Amniotic epithelial cell (primary cell): Measurements from ENCODE around the gene OR4C46.
"Not testable (repeated sequence)": the region's sequence is repeated elsewhere in the genome, so short reads cannot be mapped to it uniquely, and the experiment has no call there.

Source experiments
- DNase-seq: peaks from one replicate; pipeline ENCODE4 v3.0.0-alpha.2; 2010; ENCODE audit warnings: low read depth

The OR4C46 gene

GRCh38 chr11:54603898-54604297 lies at the start of gene OR4C46:
TSS of gene OR4C46 (minus strand) at chr11:54603998. CDS start at chr11:54603998, 0 bp downstream.
- DNase-seq = no peak

GRCh38 chr11:54645606-54646005 lies 41.8 kb upstream of the OR4C46 start:
- not testable (repeated sequence) for DNase-seq

GRCh38 chr11:54561439-54561838 lies 42.4 kb downstream of the OR4C46 start:
- DNase-seq = not testable (repeated sequence)

GRCh38 chr11:54558919-54559318 lies 44.9 kb downstream of the OR4C46 start:
- no peak for DNase-seq

GRCh38 chr11:54558407-54558806 lies 45.4 kb downstream of the OR4C46 start:
- DNase-seq = no peak
